ENCODE results near the gene SEC11A.

- TF ChIP-seq CTCF (IDR thresholded peaks at IDR 0.05) (no peak), POLR2A (IDR thresholded peaks at IDR 0.05) (no peak)
Observed at GRCh38 chr15:84649706-84650105, 66.2 kb downstream of the SEC11A start.

Data from lower leg skin (tissue), 3 donors.